Kidney (tissue), 14 donors: ENCODE results near the gene ABRAXAS1. TPM values are rescaled to one million over a fixed set of nuclear protein-coding genes. Genes with fewer than 3 reads are reported as not detected.
"Not testable (repeated sequence)": the region's sequence is repeated elsewhere in the genome, so short reads cannot be mapped to it uniquely, and the experiment has no call there.

Source experiments
- DNase-seq, 5 donors: peaks; one replicate each; pipeline ENCODE4 v3.0.0-alpha.2; 2013 to 2020
- FAIRE-seq: peaks from 2 replicates; lab custom pipeline; 2012; peaks lifted over from hg19 to GRCh38; lab: Jason Lieb, UNC
- H3K27ac ChIP-seq, 2 donors: one replicate each; pipeline ENCODE4 v1.7.0; 2013; ENCODE audit warnings: low read depth in 2 of 2, low read length in 2 of 2, inconsistent platforms in 1 of 2
- H3K27me3 ChIP-seq: one replicate; pipeline ENCODE4 v1.7.1; 2013; ENCODE audit warnings: low read length, inconsistent platforms; ENCODE audit not compliant: control insufficient read depth, insufficient read depth
- H3K36me3 ChIP-seq, 3 donors: one replicate each; pipeline versions ENCODE4 v1.7.0 to v1.7.1; 2013; ENCODE audit warnings: low read length in 3 of 3, control low read depth in 1 of 3, inconsistent platforms in 1 of 3; ENCODE audit not compliant: insufficient read depth in 3 of 3, control insufficient read depth in 2 of 3
- H3K4me1 ChIP-seq, 3 donors: one replicate each; pipeline versions ENCODE4 v1.7.0 to v1.7.1; 2013; ENCODE audit warnings: low read length in 3 of 3, inconsistent platforms in 1 of 3, low read depth in 1 of 3; ENCODE audit not compliant: control insufficient read depth in 2 of 3, insufficient read depth in 2 of 3
- H3K4me3 ChIP-seq, 3 donors: one replicate each; pipeline versions ENCODE4 v1.7.0 to v1.8.1; 2013; ENCODE audit warnings: low read length in 3 of 3, control low read depth in 1 of 3, inconsistent platforms in 1 of 3
- H3K9ac ChIP-seq, 3 donors: one replicate each; pipeline versions ENCODE4 v1.7.0 to v1.7.1; 2013; ENCODE audit warnings: low read length in 3 of 3, control low read depth in 1 of 3, inconsistent platforms in 1 of 3
- H3K9me3 ChIP-seq, 3 donors: one replicate each; pipeline versions ENCODE4 v1.7.0 to v1.7.1; 2013; ENCODE audit warnings: low read length in 3 of 3, control low read depth in 1 of 3, inconsistent platforms in 1 of 3; ENCODE audit not compliant: control insufficient read depth in 2 of 3, insufficient read depth in 1 of 3
- CTCF ChIP-seq: IDR thresholded peaks from 3 replicates; pipeline ENCODE4 v1.5.1; 2012; ENCODE audit warnings: mild to moderate bottlenecking, moderate library complexity, borderline replicate concordance; ENCODE audit not compliant: insufficient read depth; ENCODE audit errors: extremely low read depth
- intact Hi-C: fragments of 100-400 bp; cut with DNase I; formaldehyde crosslinking; loops from one replicate; pipeline ENCODE4 v1.11.1; 2022
- polyA plus RNA-seq: library from polyadenylated mRNA; stranded (reverse); fragments of 350-450 nt; fragmentation: Illumina TruSeq; extraction: RNeasy Lipid Tissue Mini Kit (QIAGEN cat#74804); gene quantifications from one replicate; pipeline ENCODE4 v1.2.3, GENCODE V29; 2014; ENCODE audit warnings: low read depth, low replicate concordance; ENCODE audit not compliant: insufficient read depth
- total RNA-seq: library from RNA; stranded (reverse); fragmentation: NEBNext Ultra II Directional; extraction: Animal tissue kit (Norgen Biotek cat#: 25700); gene quantifications from one replicate; pipeline ENCODE4 v1.2.1, GENCODE V29; 2021
- donor health status: control.
- donor health status: control.
- donor health status: control.
- donor health status: control.
- donor health status: control.
- donor health status: DM: yes; HTN: yes; CAD: no.
- donor health status: Normal renal cell carcinoma (clear cell type).

ABRAXAS1 gene
- total and polyA plus RNA-seq, 2 donors from 2014 or later = 8.2 to 14.8 TPM

DNA sequence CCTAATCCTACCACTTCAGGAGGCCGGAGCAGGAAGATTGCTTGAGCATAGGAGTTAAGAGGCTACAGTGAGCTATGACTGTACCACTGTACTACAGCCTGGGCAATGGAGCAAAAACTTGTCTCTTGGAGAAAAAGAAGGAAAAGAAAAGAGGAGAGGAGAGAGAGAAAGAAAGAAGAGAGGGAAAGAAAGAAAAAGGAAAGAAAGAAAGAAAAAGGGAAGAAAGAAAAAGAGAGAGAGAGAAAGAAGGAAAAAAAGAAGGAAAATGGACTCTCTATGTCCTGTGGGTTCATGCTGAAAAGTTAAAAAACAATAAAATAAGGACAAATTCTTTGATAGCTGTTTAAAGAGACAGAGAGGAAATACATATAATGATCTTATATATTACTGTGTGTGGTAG is 13.3 kb upstream of the ABRAXAS1 start:
- intact Hi-C loops = no loop called here
- Histone ChIP-seq H3K27ac (no peak overlapping the region), H3K27me3 (no peaks in the 10 kb centered on the region), H3K9me3 (no peaks in the 10 kb centered on the region), H3K4me3 (no peak overlapping the region), H3K36me3 (no peaks in the 10 kb centered on the region), H3K4me1 (no peaks in the 10 kb centered on the region), H3K9ac (no peak overlapping the region)
- DNase-seq = no peak
- no peak for FAIRE-seq
- TF ChIP-seq CTCF = no peak

DNA sequence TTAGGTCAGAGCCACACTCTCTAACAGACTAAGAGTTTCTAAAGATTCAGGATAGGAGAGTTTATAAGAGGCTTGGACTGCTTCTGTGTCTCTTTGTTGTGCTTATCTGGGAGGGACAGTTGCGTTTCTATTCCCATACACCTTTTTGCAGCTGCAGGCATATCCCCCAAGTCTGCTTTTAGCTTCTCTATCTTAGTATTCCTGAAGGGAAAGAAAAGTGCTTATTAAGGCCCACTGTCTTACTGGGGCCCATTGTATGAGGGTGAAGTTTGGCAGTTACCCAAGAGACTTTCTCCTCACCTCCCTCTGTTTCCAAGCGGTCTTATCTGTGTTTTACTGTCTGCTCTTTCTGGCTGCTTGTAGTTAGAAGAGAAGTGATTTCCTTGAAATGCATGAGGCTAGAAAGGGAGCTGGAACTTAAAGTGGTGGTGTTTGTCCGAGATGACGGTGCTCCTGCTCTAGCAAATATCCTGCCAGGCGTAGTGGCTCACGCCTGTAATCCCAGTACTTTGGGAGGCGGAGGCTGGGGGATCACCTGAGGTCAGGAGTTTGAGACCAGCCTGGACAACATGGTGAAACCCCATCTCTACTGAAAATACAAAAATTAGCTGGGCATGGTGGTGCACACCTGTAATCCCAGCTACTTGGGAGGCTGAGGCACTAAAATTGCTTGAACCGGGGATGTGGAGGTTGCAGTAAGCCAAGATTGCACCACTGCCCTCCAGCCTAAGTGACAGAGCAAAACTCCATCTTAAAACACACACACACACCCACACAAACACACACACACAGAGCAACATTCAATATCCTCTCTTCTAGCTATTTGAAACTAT is 11.4 kb upstream of the ABRAXAS1 start:
- H3K27ac ChIP-seq, FAIRE-seq: not testable (repeated sequence)

GRCh38 chr4:83490876-83491450 is 6.1 kb upstream of the ABRAXAS1 start:
- FAIRE-seq (no peak), DNase-seq (peak in 1 of 5 donors; percentile 32)
- intact Hi-C loops = no loop called here
- no peak overlapping the region for H3K27ac ChIP-seq
- no peaks in the 10 kb centered on the region for H3K36me3 ChIP-seq
- H3K9ac ChIP-seq = no peak overlapping the region
- no peaks in the 10 kb centered on the region for H3K9me3 ChIP-seq
- peak; percentile 68 for TF ChIP-seq CTCF
- no peak overlapping the region for H3K4me3 ChIP-seq
- H3K27me3 ChIP-seq = no peaks in the 10 kb centered on the region
- no peaks in the 10 kb centered on the region for H3K4me1 ChIP-seq

More for the DNA sequence above, 11.4 kb upstream of the ABRAXAS1 start:
- H3K9ac ChIP-seq, intact Hi-C loops, H3K36me3 ChIP-seq, H3K27me3 ChIP-seq, H3K9me3 ChIP-seq, H3K4me1 ChIP-seq, H3K4me3 ChIP-seq, DNase-seq: not testable (repeated sequence)

GRCh38 chr4:83489711-83490326 is 4.9 kb upstream of the ABRAXAS1 start:
- intact Hi-C loops = no loop called here
- DNase-seq (no peak), FAIRE-seq (no peak)
- TF ChIP-seq CTCF = no peak
- Histone ChIP-seq H3K27ac (no peak overlapping the region), H3K9me3 (no peaks in the 10 kb centered on the region), H3K36me3 (no peaks in the 10 kb centered on the region), H3K9ac (no peak overlapping the region), H3K27me3 (no peaks in the 10 kb centered on the region), H3K4me3 (no peak overlapping the region), H3K4me1 (peaks cover 4 to 5% (median 4%) of the 10 kb centered on the region in 3 donors)
